ENCODE measurements around the gene SULT1A2. TPM values are rescaled to one million over a fixed set of nuclear protein-coding genes. Genes with fewer than 3 reads are reported as not detected.
"Not testable (repeated sequence)": the region's sequence is repeated elsewhere in the genome, so short reads cannot be mapped to it uniquely, and the experiment has no call there.

SULT1A2 gene
- 10 to 100 TPM in 5 of 6 donors, 1 to 10 TPM in 1; 5.7 to 40.8 (median 17.5) TPM for total RNA-seq

- H3K9me3 ChIP-seq = no peaks in the 10 kb centered on the region
- no peaks in the 10 kb centered on the region for H3K27me3 ChIP-seq
- no peak for TF ChIP-seq CTCF (IDR thresholded peaks at IDR 0.05)
- TF ChIP-seq EP300 (IDR thresholded peaks at IDR 0.05) = no peak
- peak in 1 of 4 donors; percentile 53 for TF ChIP-seq POLR2A (IDR thresholded peaks at IDR 0.05)
- TF ChIP-seq POLR2AphosphoS5 (IDR thresholded peaks at IDR 0.05) = peak in 1 of 2 donors; percentile 76
- 30 to 36% methylated on average over 11 of the region's 11 CpGs for WGBS, 2 donors
- ATAC-seq (ENCODE audit: low FRiP score in 2 of 2) = peak; percentile 59 to 83
- H3K27ac ChIP-seq = peak within 1 kb of the TSS; percentile 68 to 85 (median 82)
- peak; percentile 82 to 90 for DNase-seq
- peak within 1 kb of the TSS in 3 of 4 donors; percentile 28 to 50 (median 43) for H3K4me3 ChIP-seq
- H3K36me3 ChIP-seq = peaks cover 0 to 15% (median 5%) of the 10 kb centered on the region in 4 donors
- H3K4me1 ChIP-seq = peaks cover 14 to 28% (median 21%) of the 10 kb centered on the region in 4 donors
Measured at GRCh38 chr16:28596840-28597691, at the start of gene SULT1A2. SULT1A2 (minus strand) TSS chr16:28597050; CDS start chr16:28595930, 1,120 bp downstream.

- not testable (repeated sequence) for H3K27me3 ChIP-seq; ATAC-seq (ENCODE audit: low FRiP score in 2 of 2); H3K27ac ChIP-seq; DNase-seq; H3K36me3 ChIP-seq; H3K4me3 ChIP-seq; H3K4me1 ChIP-seq; H3K9me3 ChIP-seq
- WGBS, 2 donors = 56 to 71% methylated on average over 1 to 2 of the region's 2 CpGs
Measured at GRCh38 chr16:28639959-28640358, 43.1 kb upstream of the SULT1A2 start.

- H3K36me3 ChIP-seq; H3K27me3 ChIP-seq; DNase-seq; H3K4me3 ChIP-seq; ATAC-seq (ENCODE audit: low FRiP score in 2 of 2); H3K9me3 ChIP-seq; H3K27ac ChIP-seq; H3K4me1 ChIP-seq: not testable (repeated sequence)
- WGBS, 2 donors = 77% methylated on average over 3 of the region's 5 CpGs; no CpG with 5 or more reads in 1 of the 2 donors
Measured at GRCh38 chr16:28638359-28638758, 41.5 kb upstream of the SULT1A2 start.

- not testable (repeated sequence) for ATAC-seq (ENCODE audit: low FRiP score in 2 of 2); H3K27ac ChIP-seq
- whole genome bisulfite sequencing, 2 donors = 83 to 89% methylated on average over 1 of the region's 1 CpG
Measured at GRCh38 chr16:28637765-28638164, 40.9 kb upstream of the SULT1A2 start, which contains the start of gene NPIPB8. NPIPB8 (plus strand) TSS chr16:28638065; CDS start chr16:28638361, 296 bp downstream.

GRCh38 chr16:28636093-28636823 is 39.4 kb upstream of the SULT1A2 start:
- not testable (repeated sequence) for H3K4me3 ChIP-seq; H3K27ac ChIP-seq; H3K9me3 ChIP-seq; ATAC-seq (ENCODE audit: low FRiP score in 2 of 2); H3K4me1 ChIP-seq; DNase-seq; H3K27me3 ChIP-seq; H3K36me3 ChIP-seq
- WGBS, 2 donors = 37 to 73% methylated on average over 5 of the region's 5 CpGs

More at GRCh38 chr16:28637765-28638164, 40.9 kb upstream of the SULT1A2 start, which contains the start of gene NPIPB8:
- H3K4me1 ChIP-seq, H3K27me3 ChIP-seq, H3K9me3 ChIP-seq, DNase-seq, H3K4me3 ChIP-seq, H3K36me3 ChIP-seq: not testable (repeated sequence)

- H3K4me1 ChIP-seq; ATAC-seq (ENCODE audit: low FRiP score in 2 of 2); H3K4me3 ChIP-seq; H3K36me3 ChIP-seq; DNase-seq; H3K9me3 ChIP-seq; H3K27me3 ChIP-seq; H3K27ac ChIP-seq: not testable (repeated sequence)
- 77 to 78% methylated on average over 4 to 5 of the region's 5 CpGs for WGBS, 2 donors
Measured at GRCh38 chr16:28630905-28631304, 34.1 kb upstream of the SULT1A2 start.

GRCh38 chr16:28623172-28623711 is 26.4 kb upstream of the SULT1A2 start:
- ATAC-seq (ENCODE audit: low FRiP score in 2 of 2) (peak; percentile 88 to 90), DNase-seq (peak; percentile 73 to 92)
- Histone ChIP-seq H3K4me3 (peak overlapping the region; percentile 29 to 68 (median 60)), H3K27me3 (no peaks in the 10 kb centered on the region), H3K9me3 (no peaks in the 10 kb centered on the region), H3K27ac (peak overlapping the region; percentile 26 to 66 (median 34)), H3K4me1 (peaks cover 0 to 21% (median 8%) of the 10 kb centered on the region in 4 donors), H3K36me3 (no peaks in the 10 kb centered on the region)
- 1 to 19% methylated on average over 18 to 44 of the region's 68 CpGs for WGBS, 2 donors
- no peak for TF ChIP-seq EP300 (IDR thresholded peaks at IDR 0.05)
- peak in 2 of 6 experiments; percentile 6 to 10 for TF ChIP-seq CTCF (IDR thresholded peaks at IDR 0.05)
- TF ChIP-seq POLR2A (IDR thresholded peaks at IDR 0.05) = peak in 1 of 4 donors; percentile 61
- peak in 1 of 2 donors; percentile 4 for TF ChIP-seq POLR2AphosphoS5 (IDR thresholded peaks at IDR 0.05)

GRCh38 chr16:28622532-28623171 is 25.8 kb upstream of the SULT1A2 start:
- ATAC-seq (ENCODE audit: low FRiP score in 2 of 2) = peak; percentile 31 to 57
- Histone ChIP-seq H3K4me1 (peaks cover 0 to 21% (median 8%) of the 10 kb centered on the region in 4 donors), H3K27ac (peak overlapping the region in 3 of 4 donors; percentile 26 to 66 (median 33)), H3K4me3 (peak overlapping the region; percentile 29 to 68 (median 60))
- H3K9me3 ChIP-seq, H3K27me3 ChIP-seq, H3K36me3 ChIP-seq, DNase-seq: not testable (repeated sequence)
- WGBS, 2 donors = 47 to 62% methylated on average over 18 of the region's 24 CpGs

Data from upper lobe of left lung (tissue), 6 donors.